MCF 10A (cell line): ENCODE data around the gene C1QTNF9B. TPM values are rescaled to one million over a fixed set of nuclear protein-coding genes. Genes with fewer than 3 reads are reported as not detected.
"Not testable (repeated sequence)": the region's sequence is repeated elsewhere in the genome, so short reads cannot be mapped to it uniquely, and the experiment has no call there.

Experiments
- Bru-seq: library from RNA; stranded (reverse); fragments of 400-500 nt; gene quantifications from one replicate; lab custom pipeline; 2021; lab: Mats Ljungman, UMichigan
- BruChase-seq, 2 experiments: library from RNA; stranded (reverse); fragments of 400-500 nt; gene quantifications; one replicate each; lab custom pipeline; 2021; lab: Mats Ljungman, UMichigan
- BruUV-seq: library from RNA; stranded (reverse); fragments of 400-500 nt; replicated peaks from 2 replicates; lab custom pipeline; 2021; lab: Mats Ljungman, UMichigan
- CTCF ChIA-PET: fragments of 300-600 bp; sonication (Branson Sonifier 250); formaldehyde crosslinking; extraction: SDS; loops from one replicate; lab custom pipeline; 2021; ENCODE audit warnings: antibody characterized with exemption, inconsistent platforms; lab: Yijun Ruan, JAX
- POLR2A ChIA-PET: fragments of 300-600, 350-650 bp; sonication (Branson Sonifier 250); formaldehyde crosslinking; extraction: SDS; loops from one replicate; lab custom pipeline; 2020; ENCODE audit warnings: antibody characterized with exemption, inconsistent platforms; lab: Yijun Ruan, JAX
- DNase-seq: peaks from one replicate; pipeline ENCODE4 v3.0.0-alpha.2; 2018; ENCODE audit not compliant: unreplicated experiment
- H3K27ac Mint-ChIP-seq: one replicate; pipeline ENCODE4 v1.8.0; 2022; ENCODE audit warnings: mild to moderate bottlenecking, low read depth, mixed read lengths; ENCODE audit not compliant: unreplicated experiment
- H3K27me3 Mint-ChIP-seq: one replicate; pipeline ENCODE4 v1.8.0; 2022; ENCODE audit warnings: mixed read lengths; ENCODE audit not compliant: insufficient read depth, unreplicated experiment
- H3K36me3 Mint-ChIP-seq: one replicate; pipeline ENCODE4 v1.8.0; 2022; ENCODE audit warnings: mild to moderate bottlenecking, moderate library complexity, mixed read lengths; ENCODE audit not compliant: insufficient read depth, unreplicated experiment
- H3K4me1 Mint-ChIP-seq: one replicate; pipeline ENCODE4 v1.8.0; 2022; ENCODE audit warnings: mixed read lengths; ENCODE audit not compliant: insufficient read depth, unreplicated experiment
- H3K4me3 Mint-ChIP-seq: one replicate; pipeline ENCODE4 v1.8.0; 2022; ENCODE audit warnings: mild to moderate bottlenecking, moderate library complexity, mixed read lengths; ENCODE audit not compliant: unreplicated experiment
- H3K9me3 Mint-ChIP-seq: one replicate; pipeline ENCODE4 v1.8.0; 2022; ENCODE audit warnings: mixed read lengths; ENCODE audit not compliant: unreplicated experiment
- intact Hi-C: fragments of 100-400 bp; cut with micrococcal nuclease; formaldehyde crosslinking; loops from 2 replicates; pipeline ENCODE4 v1.14.1; 2022
- long read RNA-seq: library from polyadenylated mRNA; stranded (forward); transcript quantifications from one replicate; pipeline ENCODE4 v2.0.0, GENCODE V29; 2022
- total RNA-seq: library from RNA; stranded (reverse); gene quantifications from 2 replicates; pipeline ENCODE4 v1.2.3, GENCODE V29; 2022
- TF ChIP-seq, protein P1 (sequence below): fragments of 200-600 bp; IDR thresholded peaks from one replicate; pipeline ENCODE4 v1.8.0; 2022; ENCODE audit warnings: antibody characterized with exemption, mild to moderate bottlenecking; ENCODE audit not compliant: unreplicated experiment

The C1QTNF9B gene
- total RNA-seq (not detected in 2 replicates), Bru-seq, nascent RNA (not detected), BruChase-seq, experiment 1, labeled RNA remaining after a 6-hour chase (not detected), BruChase-seq, experiment 2, labeled RNA remaining after a 2-hour chase (not detected)
- long read RNA-seq, result 0 reads

DNA sequence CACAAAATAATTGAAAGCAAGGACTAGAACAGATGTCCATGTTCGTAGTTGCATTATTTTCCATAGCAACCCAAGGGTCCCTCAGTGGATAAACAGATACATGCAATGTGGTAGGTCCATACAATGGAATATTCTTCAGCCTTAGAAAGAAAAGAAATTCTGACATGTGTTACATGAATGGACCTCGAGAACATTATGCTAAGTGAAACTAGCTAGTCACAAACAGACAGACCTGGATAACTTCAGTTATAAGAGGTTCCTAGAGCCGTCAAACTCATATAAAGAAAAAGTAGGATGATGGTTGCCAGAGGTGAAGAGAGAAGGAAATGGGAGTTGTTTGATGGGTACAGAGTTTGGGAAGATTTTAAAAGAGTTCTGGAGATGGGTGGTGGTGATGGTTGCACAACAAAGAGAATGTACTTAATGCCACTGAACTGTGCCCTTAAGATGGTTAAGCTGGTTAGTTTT lies at the start of gene C1QTNF9B:
Gene C1QTNF9B, minus strand, starts transcription at position 51 of the 468 bp plus-strand sequence.
- H3K36me3 Mint-ChIP-seq, intact Hi-C loops, H3K27me3 Mint-ChIP-seq, H3K27ac Mint-ChIP-seq, H3K4me3 Mint-ChIP-seq, H3K9me3 Mint-ChIP-seq, DNase-seq, H3K4me1 Mint-ChIP-seq, BruUV-seq: not testable (repeated sequence)
- ChIA-PET CTCF (interaction anchor here (0.6 to 5.2 kb wide), 8 partner anchors 8 to 1603 kb away, joined by 3 to 40 read pairs (median 4); partner anchors contain the start of gene MIPEP), POLR2A (interaction anchor here (0.7 kb wide), 1 partner anchor 9 kb away, joined by 3 read pairs; no protein-coding TSS in a partner anchor)

DNA sequence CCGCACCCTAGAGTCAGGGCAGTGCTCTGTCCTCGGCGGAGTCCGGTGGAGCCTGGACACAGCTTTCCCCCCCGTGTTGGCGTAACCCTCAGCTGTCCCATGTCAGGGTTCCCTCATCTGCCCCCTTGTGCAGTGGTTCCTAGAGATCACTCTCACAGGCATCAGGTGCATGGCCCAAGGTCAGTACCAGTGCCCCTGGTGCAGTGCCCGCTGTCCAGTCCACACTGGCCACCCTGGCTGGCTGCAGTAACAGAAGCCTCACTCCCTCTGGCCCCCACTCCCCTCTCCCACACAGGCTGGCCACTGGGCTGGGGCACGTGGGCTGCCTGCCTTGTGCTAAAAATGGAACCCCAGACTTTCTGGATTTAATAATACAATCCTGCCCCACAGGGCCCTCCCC lies 49.6 kb upstream of the C1QTNF9B start:
- no peaks in the 10 kb centered on the region for H3K4me1 Mint-ChIP-seq
- H3K4me3 Mint-ChIP-seq, result no peak overlapping the region
- no peak overlapping the region for H3K27ac Mint-ChIP-seq
- no peaks in the 10 kb centered on the region for H3K27me3 Mint-ChIP-seq
- intact Hi-C loops, result no loop called here
- no peaks in the 10 kb centered on the region for H3K9me3 Mint-ChIP-seq
- no TSS peak for BruUV-seq
- CTCF ChIA-PET, result interaction anchor here (0.6 kb wide), 1 partner anchor 18 kb away, joined by 3 read pairs; no protein-coding TSS in a partner anchor
- DNase-seq, result no peak
- TF ChIP-seq, protein P1, sequence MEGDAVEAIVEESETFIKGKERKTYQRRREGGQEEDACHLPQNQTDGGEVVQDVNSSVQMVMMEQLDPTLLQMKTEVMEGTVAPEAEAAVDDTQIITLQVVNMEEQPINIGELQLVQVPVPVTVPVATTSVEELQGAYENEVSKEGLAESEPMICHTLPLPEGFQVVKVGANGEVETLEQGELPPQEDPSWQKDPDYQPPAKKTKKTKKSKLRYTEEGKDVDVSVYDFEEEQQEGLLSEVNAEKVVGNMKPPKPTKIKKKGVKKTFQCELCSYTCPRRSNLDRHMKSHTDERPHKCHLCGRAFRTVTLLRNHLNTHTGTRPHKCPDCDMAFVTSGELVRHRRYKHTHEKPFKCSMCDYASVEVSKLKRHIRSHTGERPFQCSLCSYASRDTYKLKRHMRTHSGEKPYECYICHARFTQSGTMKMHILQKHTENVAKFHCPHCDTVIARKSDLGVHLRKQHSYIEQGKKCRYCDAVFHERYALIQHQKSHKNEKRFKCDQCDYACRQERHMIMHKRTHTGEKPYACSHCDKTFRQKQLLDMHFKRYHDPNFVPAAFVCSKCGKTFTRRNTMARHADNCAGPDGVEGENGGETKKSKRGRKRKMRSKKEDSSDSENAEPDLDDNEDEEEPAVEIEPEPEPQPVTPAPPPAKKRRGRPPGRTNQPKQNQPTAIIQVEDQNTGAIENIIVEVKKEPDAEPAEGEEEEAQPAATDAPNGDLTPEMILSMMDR, result no peak
- POLR2A ChIA-PET, result no interaction called here
- H3K36me3 Mint-ChIP-seq, result no peaks in the 10 kb centered on the region

DNA sequence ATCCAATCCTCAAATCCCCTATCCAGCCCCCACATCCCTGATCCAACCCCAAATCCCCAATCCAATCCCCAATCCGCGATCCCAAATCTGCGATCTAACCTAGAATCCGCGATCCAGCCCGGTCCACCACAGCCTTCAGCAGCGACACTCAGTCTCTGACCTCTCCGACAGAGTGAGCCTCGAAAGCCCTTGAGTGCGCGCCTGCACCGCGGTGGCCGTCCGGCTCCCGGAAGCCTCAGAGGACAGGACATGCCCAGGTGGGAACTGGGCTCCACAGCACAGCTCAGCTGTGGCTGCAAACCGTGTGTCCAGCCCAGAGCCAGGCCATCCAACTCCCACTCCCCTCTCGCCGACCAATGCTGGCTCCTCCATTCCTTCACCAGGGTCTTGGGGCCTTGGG lies 48.8 kb upstream of the C1QTNF9B start:
- CTCF ChIA-PET, result no interaction called here
- no peak overlapping the region for H3K27ac Mint-ChIP-seq
- no peak for DNase-seq
- POLR2A ChIA-PET, result no interaction called here
- H3K9me3 Mint-ChIP-seq, result no peaks in the 10 kb centered on the region
- H3K4me3 Mint-ChIP-seq, result no peak overlapping the region
- no TSS peak for BruUV-seq
- no peaks in the 10 kb centered on the region for H3K4me1 Mint-ChIP-seq
- H3K27me3 Mint-ChIP-seq, result no peaks in the 10 kb centered on the region
- no peaks in the 10 kb centered on the region for H3K36me3 Mint-ChIP-seq
- intact Hi-C loops, result no loop called here
- TF ChIP-seq, protein P1, result no peak

DNA sequence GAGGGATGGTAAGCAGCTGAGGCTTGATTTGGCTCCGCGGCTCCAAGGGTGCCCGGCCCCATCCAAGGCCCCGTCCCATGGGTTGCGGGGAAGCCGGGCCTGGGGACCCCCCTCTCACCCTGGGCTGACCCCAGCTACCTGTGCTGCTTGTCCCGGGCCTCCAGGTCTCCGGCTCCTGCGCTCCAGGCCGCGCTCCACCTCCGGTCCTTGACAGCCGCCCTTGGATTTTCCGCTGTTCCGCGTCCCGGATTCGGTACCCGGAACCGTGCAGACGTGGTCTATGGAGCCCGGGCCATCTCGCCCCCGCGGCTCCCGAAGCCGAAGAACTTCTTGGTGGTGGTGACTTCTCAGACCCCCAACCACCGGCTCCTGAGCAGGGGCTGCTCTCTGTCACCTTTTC lies 48.3 kb upstream of the C1QTNF9B start:
- H3K4me1 Mint-ChIP-seq, result no peaks in the 10 kb centered on the region
- no peaks in the 10 kb centered on the region for H3K36me3 Mint-ChIP-seq
- no TSS peak for BruUV-seq
- ChIA-PET CTCF (interaction anchor here (1.8 kb wide), 1 partner anchor 14 kb away, joined by 6 read pairs; no protein-coding TSS in a partner anchor), POLR2A (no interaction called here)
- DNase-seq, result no peak
- H3K9me3 Mint-ChIP-seq, result no peaks in the 10 kb centered on the region
- no peak overlapping the region for H3K27ac Mint-ChIP-seq
- no peak overlapping the region for H3K4me3 Mint-ChIP-seq
- TF ChIP-seq, protein P1, result no peak
- H3K27me3 Mint-ChIP-seq, result no peaks in the 10 kb centered on the region
- intact Hi-C loops, result no loop called here
